Fibroblast of gingiva (primary cell): Measurements from ENCODE around the gene MRPL21.
A peak's percentile ranks its signal among the peaks of the same experiment; 100 is the strongest.
"Not testable (repeated sequence)": the region's sequence is repeated elsewhere in the genome, so short reads cannot be mapped to it uniquely, and the experiment has no call there.

Source experiments
- DNase-seq: peaks from one replicate; pipeline ENCODE4 v3.0.0-alpha.2; 2011; ENCODE audit warnings: low read depth

MRPL21 gene

DNA sequence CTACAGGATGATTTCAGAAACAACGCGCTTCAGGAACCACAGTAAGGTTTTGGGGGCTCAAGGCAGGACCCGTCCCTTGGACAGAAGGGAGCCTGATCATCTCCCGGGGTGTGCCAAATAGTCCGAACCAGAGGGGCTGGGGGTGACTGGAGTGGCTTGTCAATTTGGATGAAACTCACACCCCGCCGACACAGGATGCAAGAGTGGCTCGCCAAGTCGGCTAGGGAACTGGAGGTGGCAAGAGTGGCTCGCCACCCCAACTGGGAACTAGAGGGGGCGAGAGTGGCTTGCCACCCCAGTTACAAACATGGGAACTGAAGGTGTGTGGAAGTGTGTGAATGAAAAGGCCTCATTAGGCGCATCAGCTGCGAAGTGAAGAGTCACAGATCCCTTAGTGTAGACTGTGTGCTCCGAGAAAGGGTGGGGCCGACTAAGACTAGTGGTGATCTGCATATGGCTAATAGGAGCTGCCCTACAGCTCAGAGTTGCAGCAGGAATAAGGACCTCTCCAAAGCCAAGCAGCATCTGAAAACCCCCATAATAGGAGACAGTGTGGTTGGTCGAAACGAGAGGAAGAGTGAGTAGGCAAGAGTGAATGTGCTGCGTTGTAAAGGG is 35.3 kb downstream of the MRPL21 start:
- no peak for DNase-seq

DNA sequence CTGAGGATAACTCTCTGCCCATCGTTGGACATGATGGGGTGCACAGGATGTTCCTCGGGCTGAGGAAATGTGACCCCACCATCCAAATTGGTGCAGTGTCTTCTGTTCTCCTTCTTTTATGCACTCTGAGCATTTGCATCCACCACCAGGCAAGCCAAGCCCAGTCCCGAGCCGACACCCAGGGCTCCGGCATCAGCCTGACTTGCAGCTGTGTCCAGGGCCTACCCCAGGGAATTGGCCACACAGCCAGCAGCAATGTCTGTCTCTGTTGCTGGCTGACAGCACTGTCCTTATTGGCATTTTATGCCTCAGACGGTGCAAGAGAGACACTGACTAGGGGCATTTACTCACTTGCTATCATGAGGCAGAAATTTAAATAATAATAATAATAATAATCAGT is 36.6 kb downstream of the MRPL21 start:
- DNase-seq = no peak

DNA sequence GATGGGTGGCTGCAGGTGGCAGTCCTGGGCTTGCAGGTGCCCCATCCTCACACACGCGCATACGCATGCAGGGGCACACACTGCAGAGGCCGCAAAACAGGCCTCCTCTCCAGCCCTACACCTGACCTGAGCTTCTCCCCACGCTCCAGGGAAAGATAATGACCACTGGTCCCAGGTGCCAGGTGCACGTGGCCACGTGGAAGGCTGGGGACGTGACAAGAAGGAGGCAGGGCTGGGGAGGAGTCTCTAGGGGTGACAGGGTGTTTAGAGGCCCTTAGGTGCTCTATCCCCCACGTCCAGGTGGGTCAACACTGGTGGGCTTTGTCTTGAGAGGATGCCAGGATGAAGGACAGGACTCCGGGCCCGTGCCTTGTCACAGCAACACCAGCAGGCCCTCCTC is 38.4 kb downstream of the MRPL21 start:
- DNase-seq = no peak

DNA sequence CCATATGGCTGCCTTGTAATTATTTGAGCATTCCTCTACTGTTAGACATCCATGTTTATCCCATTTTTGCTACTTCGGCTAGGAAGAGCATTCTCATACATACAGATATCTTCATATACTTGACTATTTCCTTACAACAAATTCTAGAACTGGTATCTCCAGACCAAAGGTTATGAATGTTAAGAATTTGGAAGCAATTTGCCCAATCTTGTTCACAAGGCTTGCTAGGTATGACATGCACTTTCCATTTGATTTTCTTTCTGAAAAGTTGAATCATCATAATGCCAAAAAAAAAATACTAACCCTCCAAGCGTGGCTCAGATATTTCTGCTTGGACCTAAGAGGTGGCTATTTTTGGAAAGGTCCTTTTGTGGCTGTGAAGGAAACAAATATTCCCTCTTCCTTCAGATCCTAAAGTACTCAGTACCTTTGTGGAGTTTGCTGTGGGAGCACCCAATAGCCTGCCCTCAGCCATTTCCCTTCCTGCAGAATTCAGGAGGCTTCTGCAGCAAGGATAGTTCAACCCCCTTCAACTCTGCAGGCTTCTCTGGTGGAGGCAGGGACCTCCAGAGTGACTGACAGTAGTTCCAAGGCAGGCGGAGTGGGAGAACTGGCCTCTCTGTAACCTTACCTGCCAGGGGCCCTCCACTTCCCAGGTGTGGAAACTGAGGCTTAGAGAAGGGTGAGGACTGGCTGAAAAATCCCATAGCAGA is 39.9 kb downstream of the MRPL21 start:
- DNase-seq = no peak

DNA sequence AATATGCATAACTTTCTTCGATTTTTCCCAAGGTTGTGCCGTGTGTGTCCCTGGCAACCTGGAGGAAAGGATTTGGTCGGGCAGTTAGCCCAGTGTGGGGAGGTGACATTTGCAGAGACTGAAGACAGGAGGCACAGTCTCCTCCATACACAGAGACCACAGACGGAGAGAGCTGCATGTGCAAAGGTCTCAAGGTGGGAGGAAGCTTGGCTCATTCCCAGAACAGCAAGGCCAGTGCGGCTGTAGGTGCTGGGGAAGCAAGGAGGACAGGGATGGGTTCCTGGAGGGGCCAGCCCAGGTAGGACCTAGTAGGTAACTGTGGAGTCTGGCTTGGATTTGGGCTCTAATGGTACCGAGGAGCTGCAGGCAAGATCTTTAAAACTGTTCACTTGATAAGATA is 41.2 kb downstream of the MRPL21 start:
- DNase-seq = no peak

DNA sequence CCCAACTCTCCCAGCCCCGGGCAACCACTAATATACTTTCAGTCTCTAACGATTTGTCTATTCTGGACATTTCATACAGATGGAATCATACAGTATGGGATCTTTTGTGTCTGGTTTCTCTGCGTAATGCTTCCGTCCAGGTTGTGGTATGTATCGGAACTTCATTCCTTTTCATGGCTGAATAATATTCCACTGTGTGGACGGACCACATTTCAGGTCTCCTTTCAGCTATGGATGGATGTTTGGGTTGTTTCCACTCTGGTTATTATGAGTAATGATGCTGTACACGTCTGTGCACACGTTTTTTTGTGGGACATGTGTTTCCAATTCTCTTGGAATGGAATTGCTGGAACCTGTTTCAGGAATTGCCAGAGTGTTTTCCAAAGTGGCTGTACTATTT is 44.5 kb downstream of the MRPL21 start:
- DNase-seq = no peak

DNA sequence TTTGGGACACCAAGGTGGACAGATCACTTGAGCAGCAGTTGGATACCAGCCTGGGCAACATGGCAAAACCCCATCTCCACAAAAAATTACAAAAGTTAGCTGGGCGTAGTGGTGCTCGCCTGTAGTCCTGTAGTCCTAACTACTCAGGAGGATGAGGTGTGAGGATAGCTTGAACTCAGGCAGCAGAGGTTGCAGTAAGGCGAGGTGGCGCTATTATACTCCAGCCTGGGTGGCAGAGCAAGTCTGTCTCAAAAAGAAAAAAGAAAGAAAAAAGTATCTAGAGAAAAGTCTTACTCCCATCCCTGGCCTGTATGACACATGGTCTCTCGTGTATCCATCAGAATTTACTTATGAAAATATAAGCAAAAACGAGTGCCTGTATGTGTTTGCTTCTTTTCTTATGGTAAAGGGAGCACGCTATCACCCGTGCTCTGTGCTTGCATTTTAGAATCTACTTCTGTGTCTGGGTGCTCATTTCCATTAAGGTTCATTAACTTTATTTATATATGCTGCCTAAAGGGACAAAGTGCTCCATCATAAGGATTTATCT is 46.5 kb downstream of the MRPL21 start:
- no peak for DNase-seq

DNA sequence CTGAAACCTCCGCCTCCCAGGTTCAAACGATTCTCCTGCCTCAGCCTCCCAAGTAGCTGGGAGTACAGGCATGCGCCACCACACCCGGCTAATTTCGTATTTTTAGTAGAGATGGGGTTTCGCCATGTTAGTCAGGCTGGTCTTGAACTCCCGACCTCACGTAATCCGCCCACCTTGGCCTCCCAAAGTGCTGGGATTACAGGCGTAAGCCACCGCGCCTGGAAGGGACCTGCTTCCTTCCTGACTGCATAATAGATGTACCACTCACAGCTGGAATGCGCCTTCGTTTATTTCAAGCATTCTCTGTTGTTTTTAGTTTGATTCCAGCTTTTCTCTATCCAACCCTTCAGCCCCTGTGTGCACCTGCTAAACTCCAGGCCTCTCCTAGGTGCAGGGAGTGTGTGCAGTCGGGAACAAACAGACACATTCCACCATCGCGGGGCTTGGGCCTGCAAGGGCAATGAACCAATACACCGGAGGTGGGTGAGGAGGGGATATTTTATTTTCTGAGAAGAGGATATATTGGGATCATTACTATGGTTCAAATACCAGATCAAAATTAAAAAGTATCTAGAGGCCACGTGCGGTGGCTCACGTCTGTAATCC is 47.1 kb downstream of the MRPL21 start:
- DNase-seq = not testable (repeated sequence)

DNA sequence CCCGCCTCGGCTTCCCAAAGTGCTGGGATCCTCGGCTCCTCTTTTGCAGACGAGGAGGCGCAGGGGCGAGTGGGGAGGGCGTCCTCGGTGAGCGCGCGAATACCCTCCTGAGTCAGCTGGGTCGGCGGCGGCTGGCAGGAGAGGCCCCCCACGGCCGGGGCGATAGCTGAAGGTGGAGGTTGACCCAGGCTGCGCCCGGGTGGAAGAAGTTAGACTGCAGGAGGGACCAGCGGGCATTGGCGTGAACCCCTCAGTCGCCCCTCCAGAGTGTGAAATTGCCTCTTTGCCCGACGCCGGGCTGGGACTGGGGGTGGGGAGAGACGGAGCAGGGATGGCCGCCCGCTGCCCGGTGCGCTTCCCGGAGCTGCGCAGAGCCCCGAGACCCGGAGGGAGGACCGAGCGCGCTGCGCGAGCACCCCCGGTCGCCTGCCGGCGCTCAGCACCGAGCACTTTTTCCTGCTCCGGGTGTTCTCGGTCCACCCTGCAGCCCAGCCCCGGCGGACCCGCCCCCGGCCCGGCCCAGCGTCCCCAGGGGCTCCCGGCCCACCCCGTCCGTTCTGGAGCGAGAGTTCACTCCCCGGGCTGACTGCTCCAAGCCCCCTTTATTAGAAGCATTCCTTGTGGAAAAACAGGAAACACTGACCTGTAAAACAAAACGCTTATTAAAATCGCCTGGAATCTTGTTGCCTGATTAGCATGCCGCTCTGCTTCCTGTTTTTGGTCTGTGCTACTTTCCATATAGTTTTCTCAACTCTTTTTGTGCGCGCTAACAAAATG is 48.2 kb downstream of the MRPL21 start:
- DNase-seq = peak; percentile 60

DNA sequence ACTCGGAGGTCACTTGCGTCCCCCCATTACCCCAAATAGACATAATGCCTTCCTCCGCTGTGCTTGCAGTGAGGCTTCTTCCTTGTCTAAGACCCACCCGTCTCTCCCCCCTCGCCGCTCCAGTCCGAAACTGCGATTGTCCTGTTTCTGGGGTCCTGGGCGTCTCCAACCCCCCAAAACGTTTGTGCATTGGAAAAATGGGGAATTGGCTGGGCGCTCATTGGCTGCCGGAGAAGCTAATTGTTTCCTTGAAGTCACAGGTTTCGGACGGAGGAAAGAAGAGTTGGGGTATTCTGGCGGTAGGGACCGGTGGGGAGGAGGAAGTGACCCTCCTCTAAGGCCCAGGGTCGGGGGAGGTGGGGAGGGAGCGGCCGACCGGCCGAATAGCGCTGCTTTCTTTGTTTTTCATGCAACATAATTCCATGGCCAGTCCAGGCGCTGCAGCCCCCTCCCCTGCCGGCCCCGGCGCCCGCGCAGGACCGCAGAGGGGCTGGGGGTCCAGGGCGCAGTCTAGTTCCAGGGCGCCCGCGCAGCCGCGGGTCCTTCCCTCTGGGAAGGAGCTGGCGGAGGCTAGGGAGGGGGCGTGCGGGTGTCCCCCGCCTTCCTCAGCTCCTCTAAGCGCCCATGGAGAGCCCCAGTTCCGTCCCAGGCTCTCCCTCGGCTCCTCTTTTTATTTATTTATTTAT is 49.2 kb downstream of the MRPL21 start:
- no peak for DNase-seq

DNA sequence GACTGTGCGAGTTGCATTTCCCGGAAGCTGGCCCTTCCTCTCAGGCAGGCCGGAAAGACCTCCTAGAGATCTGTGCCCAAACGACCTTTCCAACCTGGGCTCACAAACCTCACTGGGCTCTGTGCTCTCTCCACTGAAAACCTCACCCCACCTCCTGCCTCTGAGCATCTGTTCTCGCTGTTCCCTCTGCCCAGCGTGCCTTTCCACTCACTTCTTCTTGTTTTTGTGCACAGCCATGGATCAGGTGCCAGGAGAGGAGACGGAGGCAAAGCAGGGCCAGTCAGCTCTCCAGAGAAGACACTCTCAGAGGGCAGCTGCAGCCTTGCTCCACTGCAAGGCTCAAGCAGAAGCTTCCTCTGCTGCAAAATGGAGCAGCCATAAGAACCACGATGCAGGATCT is 51.0 kb downstream of the MRPL21 start:
- DNase-seq = no peak

DNA sequence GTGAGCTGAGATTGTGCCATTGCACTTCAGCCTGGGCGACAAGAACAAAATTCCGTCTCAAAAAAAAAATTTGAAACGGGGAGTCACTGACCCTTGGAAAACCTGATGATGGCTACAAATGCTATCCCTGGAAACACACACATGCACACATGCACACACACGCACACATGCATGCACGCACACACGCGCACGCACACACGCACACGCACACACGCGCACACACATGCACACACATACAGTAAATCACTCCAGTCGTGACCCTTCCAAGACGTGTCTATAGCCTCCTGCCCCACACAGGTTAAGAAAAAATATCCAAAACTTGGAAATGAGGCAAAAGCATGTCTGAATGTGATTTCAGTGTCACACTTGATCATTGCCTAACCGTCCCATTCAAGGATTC is 55.2 kb downstream of the MRPL21 start:
- no peak for DNase-seq

DNA sequence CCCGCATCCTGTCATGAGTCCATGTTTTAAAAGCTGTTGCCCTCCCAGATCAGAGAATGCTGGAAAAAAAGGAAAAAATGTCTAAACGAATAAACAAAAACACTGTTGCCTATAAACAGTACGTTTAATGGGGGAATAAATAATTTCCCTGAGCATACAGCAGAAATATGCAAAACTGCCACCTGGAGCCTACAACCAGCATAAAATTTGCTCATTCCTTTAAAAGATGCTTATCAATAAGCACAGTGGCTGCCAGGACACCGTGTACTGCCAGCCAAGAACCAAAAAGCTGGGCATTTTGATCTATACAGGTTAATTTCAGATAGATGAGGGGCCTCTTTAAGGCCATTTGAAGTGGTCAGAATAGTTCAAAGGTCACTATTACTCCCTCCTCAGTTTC is 56.2 kb downstream of the MRPL21 start:
- DNase-seq = no peak

DNA sequence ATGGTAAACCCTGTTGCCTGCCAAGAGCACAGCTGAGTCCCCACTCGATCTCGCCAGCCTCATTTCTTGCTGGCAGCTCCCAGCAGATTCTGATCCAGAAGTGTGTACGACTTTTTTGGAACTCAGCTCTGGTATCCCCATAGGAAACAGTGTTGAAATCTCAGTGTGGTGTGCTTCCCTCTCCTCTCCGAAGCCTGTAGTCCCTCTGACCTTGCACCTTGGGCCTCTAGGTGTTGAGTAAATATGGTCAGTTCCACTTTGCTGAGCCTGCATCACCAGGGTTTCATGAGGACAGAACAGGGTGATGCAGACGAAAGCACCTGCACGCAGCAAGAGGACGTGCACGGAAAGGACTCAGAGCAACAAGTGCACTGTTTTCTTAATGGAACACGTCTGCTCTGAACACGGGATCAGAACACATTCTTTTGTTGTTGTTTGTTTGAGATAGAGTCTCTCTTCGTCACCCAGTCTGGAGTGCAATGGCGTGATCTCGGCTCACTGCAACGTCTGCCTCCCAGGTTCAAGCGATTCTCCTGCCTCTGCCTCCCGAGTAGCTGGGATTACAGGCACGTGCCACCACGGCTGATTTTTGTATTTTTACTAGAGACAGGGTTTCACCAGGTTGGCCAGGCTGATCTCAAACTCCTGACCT is 58.2 kb downstream of the MRPL21 start:
- peak; percentile 45 for DNase-seq

DNA sequence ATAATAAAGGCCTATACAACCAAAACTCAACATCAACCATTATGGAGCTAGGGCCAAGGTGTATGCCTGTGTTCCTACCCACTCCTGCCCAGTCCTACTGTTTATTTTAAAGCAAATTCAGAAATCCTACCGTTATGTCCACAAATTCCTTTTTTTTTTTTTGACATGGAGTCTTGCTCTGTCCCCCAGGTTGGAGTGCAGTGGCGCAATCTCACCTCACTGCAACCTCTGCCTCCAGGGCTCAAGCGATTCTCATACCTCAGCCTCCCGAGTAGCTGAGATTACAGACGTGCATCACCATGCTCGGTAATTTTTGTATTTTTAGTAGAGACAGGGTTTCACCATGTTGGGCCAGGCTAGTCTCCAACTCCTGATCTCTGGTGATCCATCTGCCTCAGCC is 58.8 kb downstream of the MRPL21 start:
- DNase-seq = no peak

DNA sequence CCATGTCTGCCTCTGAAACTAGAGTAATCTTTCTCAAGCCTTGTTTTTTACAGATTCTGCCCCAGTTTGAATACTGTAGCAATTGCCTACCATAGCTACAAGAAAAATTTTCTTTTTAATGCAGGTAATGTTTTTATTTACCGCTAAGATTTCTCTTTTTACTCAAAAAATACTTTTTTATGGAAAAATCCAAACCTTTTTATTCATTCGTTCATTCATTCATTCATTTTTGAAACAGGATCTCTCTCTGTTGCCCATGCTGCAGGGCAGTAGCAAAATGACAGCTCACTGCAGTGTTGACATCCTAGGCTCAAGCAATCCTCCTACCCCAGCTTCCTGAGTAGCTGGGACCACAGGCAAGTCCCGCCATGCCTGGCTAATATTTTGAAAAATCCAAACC is 59.3 kb downstream of the MRPL21 start:
- DNase-seq = no peak

DNA sequence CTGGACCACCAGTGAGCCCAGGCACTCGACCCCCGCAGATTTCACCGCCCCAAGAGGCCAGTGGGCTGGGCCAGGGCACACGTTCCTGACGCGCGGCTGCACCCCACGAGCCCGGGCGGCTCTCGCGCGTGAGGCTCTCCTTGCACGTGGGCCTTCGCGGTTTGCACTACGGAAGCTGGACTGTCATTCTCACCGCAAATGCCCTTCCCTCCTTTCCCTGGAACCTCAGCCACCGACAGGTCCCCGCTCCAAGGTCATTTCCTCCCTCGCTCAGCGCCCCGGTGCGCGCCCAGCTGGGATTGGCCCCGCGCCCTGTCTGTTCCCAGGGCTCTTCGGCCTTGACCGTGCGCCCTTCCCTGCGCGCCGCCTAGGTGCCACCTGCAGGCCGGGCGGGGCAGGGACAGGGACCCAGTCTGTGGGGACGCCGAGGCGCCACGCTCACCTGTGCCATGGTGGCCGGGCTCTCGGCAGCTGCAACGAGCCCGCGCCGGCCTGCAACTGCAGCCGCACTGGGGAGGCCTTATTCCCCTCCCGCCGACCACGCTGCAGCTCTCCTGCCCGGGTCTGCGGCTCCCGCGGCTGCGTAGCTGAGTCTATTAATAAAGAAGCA is 59.8 kb downstream of the MRPL21 start:
- DNase-seq = no peak

DNA sequence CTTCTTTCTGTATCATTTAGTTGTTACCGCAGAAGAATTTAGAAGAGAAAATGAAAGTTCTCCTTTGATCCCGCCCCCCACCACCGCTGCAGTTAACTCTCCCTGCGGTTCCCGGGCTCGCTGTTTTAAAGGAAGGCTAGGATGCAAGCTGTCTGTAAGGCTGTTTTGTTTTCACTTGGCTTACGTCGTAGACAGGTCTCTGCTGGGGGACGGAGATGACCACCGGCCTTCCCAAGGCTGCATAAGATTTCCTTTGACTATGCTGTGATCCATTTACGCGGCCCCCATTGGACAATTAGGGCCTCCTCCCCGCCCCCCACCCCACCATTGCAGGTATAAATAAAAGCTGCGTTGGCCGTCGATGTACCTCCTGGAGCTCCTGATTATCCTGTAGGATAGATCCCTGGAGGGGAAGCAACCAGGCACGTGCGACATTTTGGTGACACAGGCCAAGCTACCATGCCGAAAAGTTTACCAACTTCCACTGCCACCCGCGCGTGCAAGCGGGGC is 60.5 kb downstream of the MRPL21 start:
- DNase-seq = peak; percentile 14

DNA sequence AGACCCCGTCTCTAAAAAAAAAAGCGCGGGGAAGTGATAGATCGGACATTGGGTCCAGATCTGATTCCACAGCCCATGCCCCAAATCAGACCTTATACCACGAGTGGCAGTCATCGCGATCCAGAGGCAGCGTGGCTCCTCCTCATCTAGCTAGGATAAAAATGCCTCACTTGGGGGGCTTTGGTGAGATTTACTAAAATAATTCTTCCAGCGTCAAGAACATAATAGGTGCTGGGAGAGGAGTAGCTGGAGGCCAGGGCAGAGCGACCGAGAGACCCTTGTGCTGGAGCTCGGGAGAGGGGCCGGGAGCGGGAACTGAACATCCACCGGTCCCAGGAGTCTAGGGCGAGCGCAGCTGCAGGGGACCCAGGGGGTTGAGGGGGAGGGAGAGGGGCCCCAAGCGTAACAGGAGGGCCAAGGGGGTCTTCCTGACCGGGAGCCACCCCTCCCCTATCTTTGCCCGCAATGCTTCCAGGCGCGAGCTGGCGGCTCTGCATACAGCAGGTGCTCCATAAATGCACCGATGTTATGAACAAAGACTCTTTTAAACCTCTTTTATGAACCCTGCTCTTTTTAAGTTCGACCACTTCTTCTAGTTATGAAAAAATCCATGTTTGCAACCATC is 61.1 kb downstream of the MRPL21 start:
- DNase-seq = no peak

DNA sequence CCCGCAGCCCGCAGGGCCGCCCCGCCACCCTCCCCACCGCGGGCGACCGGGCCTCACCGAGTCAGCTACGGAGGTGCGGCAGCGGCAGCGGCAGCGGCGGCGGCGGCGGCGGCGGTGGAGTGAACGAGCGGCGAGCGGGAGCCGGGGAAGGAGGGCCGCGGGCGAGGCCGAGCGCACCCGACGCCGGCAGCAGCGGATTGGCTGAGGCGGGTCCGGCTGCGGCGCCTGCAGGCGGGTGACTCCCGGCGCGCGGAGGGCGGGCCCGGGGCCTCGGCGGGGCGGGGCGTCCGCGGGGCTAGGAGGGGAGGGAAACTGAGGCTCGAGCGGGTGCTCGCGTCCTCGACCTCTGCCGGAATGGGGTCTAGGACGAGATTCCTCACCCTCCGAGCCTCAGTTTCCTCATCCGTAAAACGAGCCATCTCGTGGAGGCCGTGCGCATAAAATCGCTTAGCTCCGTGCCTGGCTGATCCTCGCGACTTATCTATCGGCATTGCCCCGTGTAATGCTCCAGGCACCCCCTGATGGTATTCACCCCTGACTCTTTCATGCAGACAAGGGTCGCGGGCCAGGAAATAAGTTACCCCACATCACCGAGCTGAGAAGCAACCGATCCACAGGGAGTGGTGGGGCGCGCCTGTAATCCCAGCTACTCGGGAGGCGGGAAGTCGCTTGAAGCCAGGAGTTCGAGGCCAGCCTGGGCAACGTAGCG is 61.8 kb downstream of the MRPL21 start, which contains the start of gene CPT1A:
TSS of gene CPT1A (minus strand) at position 199 of the 709 bp plus-strand sequence. CDS start 26,442 bp downstream, outside the sequence.
- peak; percentile 71 for DNase-seq
